ENCODE results near the gene BABAM2. TPM values are rescaled to one million over a fixed set of nuclear protein-coding genes. Genes with fewer than 3 reads are reported as not detected.

Gene BABAM2
- total and polyA plus RNA-seq, 2 donors, result 17.4 to 34.8 TPM

DNA sequence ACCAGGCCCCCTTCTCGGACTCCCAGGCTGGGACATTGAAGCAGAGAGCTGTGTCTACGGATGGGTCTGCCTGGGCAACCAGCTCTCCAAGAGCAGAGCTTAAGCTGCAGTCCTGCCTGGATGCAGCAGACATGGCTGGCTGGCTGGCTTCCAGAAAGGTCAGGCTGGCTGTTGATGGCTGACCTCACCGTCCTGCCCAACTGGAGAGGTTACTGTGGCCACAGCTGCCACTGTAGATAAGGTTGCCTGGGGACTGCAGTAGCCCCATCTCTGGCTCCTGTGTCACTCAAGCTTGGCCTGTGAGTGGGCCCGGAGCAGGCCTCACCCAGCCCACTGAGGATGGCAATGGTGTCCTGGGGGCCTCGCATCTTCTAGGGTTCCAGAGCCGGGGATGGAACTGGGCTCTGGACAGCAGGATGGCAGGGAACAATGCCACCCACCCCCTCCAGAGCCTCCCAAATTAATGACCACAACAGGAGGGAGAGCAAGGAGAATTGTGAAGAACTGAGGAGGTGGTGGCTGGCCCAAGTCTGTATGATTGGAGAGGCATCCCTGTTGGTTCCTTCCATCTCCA lies 465.1 kb downstream of the BABAM2 start:
- Histone ChIP-seq H3K27me3 (ENCODE audit: control insufficient read depth in 2 of 2, insufficient read depth in 1 of 2, low read length in 1 of 2) (peaks cover 0 to 19% of the 10 kb centered on the region in 2 donors), H3K9me3 (ENCODE audit: control insufficient read depth in 2 of 2, insufficient read depth in 1 of 2, low read length in 1 of 2) (peaks cover 0 to 4% of the 10 kb centered on the region in 2 donors), H3K4me3 (ENCODE audit: low read length in 2 of 2) (no peak overlapping the region), H3K4me1 (ENCODE audit: control insufficient read depth in 2 of 2, insufficient read depth in 2 of 2, low read length in 2 of 2) (peaks cover 8 to 29% of the 10 kb centered on the region in 2 donors), H3K27ac (ENCODE audit: low read depth in 1 of 2, low read length in 1 of 2) (no peak overlapping the region), H3K36me3 (ENCODE audit: control insufficient read depth in 2 of 2, insufficient read depth in 2 of 2, low read length in 1 of 2) (no peaks in the 10 kb centered on the region)
- DNase-seq (ENCODE audit: low read depth in 6 of 9, low spot score in 9 of 9), result no peak
- 96% methylated on average over 6 of the region's 6 CpGs for WGBS

GRCh38 chr2:28356095-28356911 lies 465.8 kb downstream of the BABAM2 start:
- 66% methylated on average over 17 of the region's 17 CpGs for WGBS
- no peaks in the 10 kb centered on the region for H3K36me3 ChIP-seq (ENCODE audit: control insufficient read depth in 2 of 2, insufficient read depth in 2 of 2, low read length in 1 of 2)
- H3K27me3 ChIP-seq (ENCODE audit: control insufficient read depth in 2 of 2, insufficient read depth in 1 of 2, low read length in 1 of 2), result peaks cover 0 to 26% of the 10 kb centered on the region in 2 donors
- H3K27ac ChIP-seq (ENCODE audit: low read depth in 1 of 2, low read length in 1 of 2), result peak overlapping the region in 1 of 2 donors; percentile 20
- H3K4me3 ChIP-seq (ENCODE audit: low read length in 2 of 2), result no peak overlapping the region
- H3K9me3 ChIP-seq (ENCODE audit: control insufficient read depth in 2 of 2, insufficient read depth in 1 of 2, low read length in 1 of 2), result peaks cover 0 to 4% of the 10 kb centered on the region in 2 donors
- DNase-seq (ENCODE audit: low read depth in 6 of 9, low spot score in 9 of 9), result peak in 1 of 9 donors; percentile 26
- H3K4me1 ChIP-seq (ENCODE audit: control insufficient read depth in 2 of 2, insufficient read depth in 2 of 2, low read length in 2 of 2), result peaks cover 8 to 30% of the 10 kb centered on the region in 2 donors

DNA sequence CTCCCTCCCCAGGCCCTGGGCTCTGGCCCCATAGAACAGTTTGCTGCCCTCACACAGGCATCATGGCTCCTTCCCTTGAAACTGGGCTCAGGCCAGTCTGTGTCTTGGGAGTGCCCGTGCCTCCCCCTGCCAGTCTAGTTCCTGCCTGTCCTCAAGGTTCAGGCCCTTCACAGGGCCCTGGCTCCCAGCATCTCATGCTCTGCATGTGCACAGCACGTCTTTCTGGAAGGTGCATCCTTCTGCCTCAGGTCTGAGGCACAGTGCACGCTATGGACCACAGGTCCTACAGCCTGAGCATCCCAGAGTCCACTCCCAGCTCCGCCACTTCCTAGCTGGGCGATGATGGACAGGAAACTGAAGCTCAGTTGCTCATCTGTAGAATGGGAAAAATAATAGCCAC lies 466.5 kb downstream of the BABAM2 start:
- peaks cover 8 to 30% of the 10 kb centered on the region in 2 donors for H3K4me1 ChIP-seq (ENCODE audit: control insufficient read depth in 2 of 2, insufficient read depth in 2 of 2, low read length in 2 of 2)
- H3K9me3 ChIP-seq (ENCODE audit: control insufficient read depth in 2 of 2, insufficient read depth in 1 of 2, low read length in 1 of 2), result peaks cover 0 to 4% of the 10 kb centered on the region in 2 donors
- H3K4me3 ChIP-seq (ENCODE audit: low read length in 2 of 2), result no peak overlapping the region
- H3K27ac ChIP-seq (ENCODE audit: low read depth in 1 of 2, low read length in 1 of 2), result no peak overlapping the region
- WGBS, result over 99% methylated on average over 5 of the region's 5 CpGs
- peaks cover 0 to 28% of the 10 kb centered on the region in 2 donors for H3K27me3 ChIP-seq (ENCODE audit: control insufficient read depth in 2 of 2, insufficient read depth in 1 of 2, low read length in 1 of 2)
- no peak for DNase-seq (ENCODE audit: low read depth in 6 of 9, low spot score in 9 of 9)
- no peaks in the 10 kb centered on the region for H3K36me3 ChIP-seq (ENCODE audit: control insufficient read depth in 2 of 2, insufficient read depth in 2 of 2, low read length in 1 of 2)

DNA sequence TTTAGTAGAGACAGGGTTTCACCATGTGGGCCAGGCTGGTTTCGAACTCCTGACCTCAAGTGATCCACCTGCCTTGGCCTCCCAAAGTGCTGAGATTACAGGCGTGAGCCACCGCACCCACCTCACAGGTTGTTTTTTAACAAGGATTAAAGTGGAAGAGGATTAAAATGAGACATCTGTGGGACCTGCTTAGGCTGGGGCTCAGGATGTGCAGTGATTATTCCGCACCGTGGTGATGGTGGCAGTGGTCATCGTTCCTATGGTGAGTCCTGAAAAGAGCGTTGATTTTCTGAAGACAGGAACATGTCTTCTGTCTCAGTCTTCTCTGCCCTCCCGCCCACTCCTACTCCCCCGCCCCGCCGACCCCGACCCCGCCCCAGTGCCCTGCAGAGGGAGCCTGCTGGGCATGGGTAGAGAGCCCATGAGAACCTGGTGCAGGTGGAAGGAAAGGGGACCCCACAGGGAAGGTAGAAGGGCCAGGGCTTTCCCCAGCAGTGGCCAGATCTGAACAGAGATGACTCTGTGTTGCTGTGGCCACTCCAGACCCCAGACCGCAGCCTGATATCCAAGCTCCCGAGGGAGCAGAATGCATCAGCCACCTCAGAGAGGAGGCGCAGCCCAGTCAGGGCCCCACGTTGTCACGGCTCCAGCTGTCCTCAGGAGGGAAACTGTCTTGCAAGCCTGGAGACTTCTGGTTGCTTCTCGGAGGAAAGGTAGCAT lies 467.6 kb downstream of the BABAM2 start:
- Histone ChIP-seq H3K27ac (ENCODE audit: low read depth in 1 of 2, low read length in 1 of 2) (no peak overlapping the region), H3K4me3 (ENCODE audit: low read length in 2 of 2) (no peak overlapping the region), H3K36me3 (ENCODE audit: control insufficient read depth in 2 of 2, insufficient read depth in 2 of 2, low read length in 1 of 2) (no peaks in the 10 kb centered on the region), H3K4me1 (ENCODE audit: control insufficient read depth in 2 of 2, insufficient read depth in 2 of 2, low read length in 2 of 2) (peaks cover 8 to 35% of the 10 kb centered on the region in 2 donors), H3K27me3 (ENCODE audit: control insufficient read depth in 2 of 2, insufficient read depth in 1 of 2, low read length in 1 of 2) (peaks cover 0 to 33% of the 10 kb centered on the region in 2 donors), H3K9me3 (ENCODE audit: control insufficient read depth in 2 of 2, insufficient read depth in 1 of 2, low read length in 1 of 2) (peaks cover 0 to 4% of the 10 kb centered on the region in 2 donors)
- 84% methylated on average over 19 of the region's 19 CpGs for WGBS
- no peak for DNase-seq (ENCODE audit: low read depth in 6 of 9, low spot score in 9 of 9)

- Histone ChIP-seq H3K9me3 (ENCODE audit: control insufficient read depth in 2 of 2, insufficient read depth in 1 of 2, low read length in 1 of 2) (peaks cover 0 to 4% of the 10 kb centered on the region in 2 donors), H3K36me3 (ENCODE audit: control insufficient read depth in 2 of 2, insufficient read depth in 2 of 2, low read length in 1 of 2) (no peaks in the 10 kb centered on the region), H3K4me1 (ENCODE audit: control insufficient read depth in 2 of 2, insufficient read depth in 2 of 2, low read length in 2 of 2) (peaks cover 8 to 37% of the 10 kb centered on the region in 2 donors), H3K4me3 (ENCODE audit: low read length in 2 of 2) (no peak overlapping the region), H3K27me3 (ENCODE audit: control insufficient read depth in 2 of 2, insufficient read depth in 1 of 2, low read length in 1 of 2) (peaks cover 0 to 33% of the 10 kb centered on the region in 2 donors), H3K27ac (ENCODE audit: low read depth in 1 of 2, low read length in 1 of 2) (peak overlapping the region in 1 of 2 donors; percentile 37)
- DNase-seq (ENCODE audit: low read depth in 6 of 9, low spot score in 9 of 9), result no peak
- WGBS, result 77% methylated on average over 7 of the region's 7 CpGs
Measured at GRCh38 chr2:28358668-28359201, 468.2 kb downstream of the BABAM2 start.

- H3K4me3 ChIP-seq (ENCODE audit: low read length in 2 of 2), result peak overlapping the region in 1 of 2 donors; percentile 5
- H3K27ac ChIP-seq (ENCODE audit: low read depth in 1 of 2, low read length in 1 of 2), result peak overlapping the region in 1 of 2 donors; percentile 37
- WGBS, result 38% methylated on average over 28 of the region's 28 CpGs
- H3K36me3 ChIP-seq (ENCODE audit: control insufficient read depth in 2 of 2, insufficient read depth in 2 of 2, low read length in 1 of 2), result no peaks in the 10 kb centered on the region
- H3K27me3 ChIP-seq (ENCODE audit: control insufficient read depth in 2 of 2, insufficient read depth in 1 of 2, low read length in 1 of 2), result peaks cover 0 to 33% of the 10 kb centered on the region in 2 donors
- peak; percentile 43 to 85 (median 56) for DNase-seq (ENCODE audit: low read depth in 6 of 9, low spot score in 9 of 9)
- H3K9me3 ChIP-seq (ENCODE audit: control insufficient read depth in 2 of 2, insufficient read depth in 1 of 2, low read length in 1 of 2), result peaks cover 0 to 4% of the 10 kb centered on the region in 2 donors
- peaks cover 8 to 39% of the 10 kb centered on the region in 2 donors for H3K4me1 ChIP-seq (ENCODE audit: control insufficient read depth in 2 of 2, insufficient read depth in 2 of 2, low read length in 2 of 2)
Measured at GRCh38 chr2:28359222-28360057, 468.9 kb downstream of the BABAM2 start.

DNA sequence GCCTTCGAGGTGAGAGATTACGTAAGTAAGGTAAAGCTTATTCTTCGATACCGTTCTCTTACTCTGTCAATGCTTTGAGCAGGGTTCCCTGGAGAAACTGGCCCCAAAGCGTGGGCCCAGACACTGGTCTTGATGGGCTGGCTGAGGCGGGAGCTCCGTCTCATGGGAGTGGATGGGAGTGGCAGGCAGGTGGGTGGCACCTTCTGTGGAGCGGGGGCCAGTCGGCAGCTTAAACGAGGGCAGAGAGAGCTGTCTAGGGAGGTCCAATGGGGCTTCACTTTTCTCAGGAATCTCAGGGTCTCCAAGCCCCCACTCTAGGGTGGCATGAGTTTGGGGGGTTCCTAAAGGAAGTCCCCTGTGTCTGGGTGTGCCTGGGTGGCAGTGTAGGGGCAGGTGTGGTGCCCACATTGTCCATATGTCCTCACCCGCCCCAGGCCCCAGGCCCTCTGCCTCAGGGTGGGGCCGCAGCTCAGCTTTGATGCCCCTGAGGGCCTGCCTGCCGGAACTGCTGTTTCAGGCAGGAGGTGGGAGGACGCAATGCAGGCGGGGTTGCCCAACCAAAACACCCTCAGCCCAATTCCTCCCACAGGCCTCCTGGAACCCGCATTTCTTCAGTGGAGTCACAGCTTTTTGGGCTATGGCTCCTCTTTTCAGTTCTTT lies 469.7 kb downstream of the BABAM2 start:
- no peak overlapping the region for H3K4me3 ChIP-seq (ENCODE audit: low read length in 2 of 2)
- no peak for DNase-seq (ENCODE audit: low read depth in 6 of 9, low spot score in 9 of 9)
- H3K4me1 ChIP-seq (ENCODE audit: control insufficient read depth in 2 of 2, insufficient read depth in 2 of 2, low read length in 2 of 2), result peaks cover 8 to 45% of the 10 kb centered on the region in 2 donors
- no peaks in the 10 kb centered on the region for H3K36me3 ChIP-seq (ENCODE audit: control insufficient read depth in 2 of 2, insufficient read depth in 2 of 2, low read length in 1 of 2)
- 91% methylated on average over 16 of the region's 16 CpGs for WGBS
- H3K9me3 ChIP-seq (ENCODE audit: control insufficient read depth in 2 of 2, insufficient read depth in 1 of 2, low read length in 1 of 2), result peaks cover 0 to 4% of the 10 kb centered on the region in 2 donors
- no peak overlapping the region for H3K27ac ChIP-seq (ENCODE audit: low read depth in 1 of 2, low read length in 1 of 2)
- H3K27me3 ChIP-seq (ENCODE audit: control insufficient read depth in 2 of 2, insufficient read depth in 1 of 2, low read length in 1 of 2), result peaks cover 0 to 33% of the 10 kb centered on the region in 2 donors
